GM23338 (cell line): ENCODE measurements around the gene CNDP1. TPM values are rescaled to one million over a fixed set of nuclear protein-coding genes. Genes with fewer than 3 reads are reported as not detected.
A peak's percentile ranks its signal among the peaks of the same experiment; 100 is the strongest.

ENCODE experiments used
- ATAC-seq: fragments of 200-7000 bp; cut with Tn5 transposase; 3 replicates; pipeline ENCODE4 v1.9.1; 2020
- DNase-seq: peaks from one replicate; pipeline ENCODE4 v3.0.0-alpha.2; 2015; ENCODE audit warnings: low spot score
- H2AFZ ChIP-seq: fragments of 200-600 bp; sonication (generic); 2 replicates; pipeline ENCODE4 v1.8.0; 2016; ENCODE audit warnings: antibody characterized with exemption, mild to moderate bottlenecking, moderate library complexity
- H3F3A ChIP-seq: fragments of 200-600 bp; sonication (generic); replicated peaks from 2 replicates; pipeline ENCODE4 v1.8.0; 2017; ENCODE audit warnings: antibody characterized with exemption, mixed run types, low read depth
- H3K27ac ChIP-seq: fragments of 200-600 bp; sonication (generic); 2 replicates; pipeline ENCODE4 v1.6.1; 2016; ENCODE audit warnings: low read depth
- H3K27me3 ChIP-seq: fragments of 200-600 bp; sonication (generic); 2 replicates; pipeline ENCODE4 v1.8.0; 2016; ENCODE audit warnings: mild to moderate bottlenecking, mixed run types, moderate library complexity; ENCODE audit not compliant: insufficient read depth
- H3K36me3 ChIP-seq: fragments of 200-600 bp; sonication (generic); 2 replicates; pipeline ENCODE4 v1.8.0; 2016; ENCODE audit warnings: mild to moderate bottlenecking; ENCODE audit not compliant: insufficient read depth
- H3K4me1 ChIP-seq: fragments of 200-600 bp; sonication (generic); 2 replicates; pipeline ENCODE4 v1.8.0; 2016; ENCODE audit warnings: mild to moderate bottlenecking, moderate library complexity; ENCODE audit not compliant: insufficient read depth
- H3K4me2 ChIP-seq: fragments of 200-600 bp; sonication (generic); 2 replicates; pipeline ENCODE4 v1.7.1; 2017; ENCODE audit warnings: mixed run types
- H3K4me3 ChIP-seq: fragments of 200-600 bp; sonication (generic); 2 replicates; pipeline ENCODE4 v1.6.1; 2016; ENCODE audit warnings: mixed run types
- H3K79me2 ChIP-seq: fragments of 200-600 bp; sonication (generic); replicated peaks from 2 replicates; pipeline ENCODE4 v1.8.0; 2017; ENCODE audit warnings: mild to moderate bottlenecking; ENCODE audit not compliant: insufficient read depth
- H3K9me2 ChIP-seq: fragments of 200-600 bp; sonication (generic); 2 replicates; pipeline ENCODE4 v1.8.0; 2017; ENCODE audit not compliant: insufficient read depth
- H4K20me1 ChIP-seq: fragments of 200-600 bp; sonication (generic); replicated peaks from 2 replicates; pipeline ENCODE4 v1.8.0; 2017; ENCODE audit warnings: mild to moderate bottlenecking; ENCODE audit not compliant: insufficient read depth
- H3K27ac Mint-ChIP-seq: 2 replicates; pipeline ENCODE4 v1.8.0; 2020; ENCODE audit warnings: inconsistent platforms, mild to moderate bottlenecking, moderate library complexity, mixed read lengths
- H3K27me3 Mint-ChIP-seq: 3 replicates; pipeline ENCODE4 v1.8.0; 2022; ENCODE audit warnings: low read depth, mild to moderate bottlenecking, moderate library complexity, mixed read lengths, inconsistent platforms; ENCODE audit not compliant: insufficient read depth, poor library complexity
- H3K36me3 Mint-ChIP-seq: 3 replicates; pipeline ENCODE4 v1.8.0; 2021; ENCODE audit warnings: low read depth, mild to moderate bottlenecking, inconsistent platforms, moderate library complexity, mixed read lengths
- H3K4me1 Mint-ChIP-seq: 3 replicates; pipeline ENCODE4 v1.8.0; 2020; ENCODE audit warnings: mild to moderate bottlenecking, inconsistent platforms, mixed read lengths
- H3K4me3 Mint-ChIP-seq: 3 replicates; pipeline ENCODE4 v1.8.0; 2021; ENCODE audit warnings: moderate library complexity, mild to moderate bottlenecking, inconsistent platforms, mixed read lengths
- H3K9me3 Mint-ChIP-seq: 3 replicates; pipeline ENCODE4 v1.8.0; 2020; ENCODE audit warnings: moderate library complexity, mild to moderate bottlenecking, inconsistent platforms, mixed read lengths
- CREB1 ChIP-seq: fragments of 250-450 bp; sonication (Bioruptor Pico); IDR thresholded peaks from 2 replicates; pipeline ENCODE4 v1.5.0; 2020; ENCODE audit warnings: low read depth, mild to moderate bottlenecking, moderate library complexity
- CTCF ChIP-seq, 2 experiments: fragments of 200-600 bp in 1 of 2; sonication (generic) in 1 of 2; conservative IDR thresholded peaks; 2 replicates each; pipeline versions ENCODE4 v1.5.1 to v1.6.1; 2016 to 2017; ENCODE audit warnings: antibody characterized with exemption in 2 of 2, low read depth in 2 of 2, mild to moderate bottlenecking in 2 of 2, moderate library complexity in 1 of 2
- EZH2phosphoT487 ChIP-seq: fragments of 200-600 bp; sonication (generic); IDR thresholded peaks from one replicate; pipeline ENCODE4 v1.8.1; 2018; ENCODE audit warnings: antibody characterized with exemption; ENCODE audit not compliant: unreplicated experiment
- NANOG ChIP-seq: IDR thresholded peaks from 2 replicates; pipeline ENCODE4 v1.6.1; 2016; ENCODE audit warnings: antibody characterized with exemption, borderline replicate concordance
- ZNF114 ChIP-seq: fragments of 250-450 bp; sonication (Bioruptor Pico); IDR thresholded peaks from 2 replicates; pipeline ENCODE4 v1.5.0; 2020; ENCODE audit warnings: mild to moderate bottlenecking, moderate library complexity
- ZNF331 ChIP-seq: fragments of 250-450 bp; sonication (Bioruptor Pico); IDR thresholded peaks from 2 replicates; pipeline ENCODE4 v1.5.0; 2020; ENCODE audit warnings: low read depth, mild to moderate bottlenecking, moderate library complexity
- polyA plus RNA-seq: library from polyadenylated mRNA; unstranded; fragments of >200 nt; fragmentation: Nextera tagmentation; extraction: Ambion mirVana; gene quantifications from 2 replicates; pipeline ENCODE4 v1.2.1, GENCODE V29; 2016
- total RNA-seq: library from RNA; depleted of rRNA; stranded (reverse); fragments of >200 nt; shearing (Covaris generic); gene quantifications from 2 replicates; pipeline ENCODE4 v1.2.3, GENCODE V29; 2014

Gene CNDP1
- total and polyA plus RNA-seq, 2 experiments from 2014 or later = 0.03 to 0.11 TPM

DNA sequence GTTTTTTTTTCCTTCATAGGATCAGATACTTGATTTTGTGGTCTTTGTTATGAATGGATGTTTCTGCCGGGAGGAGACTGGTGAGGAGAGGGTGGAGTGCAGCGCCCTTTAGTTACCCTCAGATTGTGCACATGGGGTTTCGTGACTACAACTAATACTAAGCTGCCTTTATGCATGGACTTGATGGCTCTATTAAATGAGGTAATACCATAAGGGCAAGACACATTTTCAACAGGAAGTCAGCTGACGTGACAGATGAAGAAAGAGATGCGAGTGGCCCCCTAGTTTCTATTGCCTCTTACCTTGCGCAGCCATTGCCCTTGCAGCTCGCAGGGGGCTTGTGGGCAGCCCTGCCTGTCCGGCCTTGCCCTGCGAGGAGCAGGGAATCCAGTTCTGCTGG lies 87.8 kb downstream of the CNDP1 start:
- Histone ChIP-seq H3K9me2 (no peaks in the 10 kb centered on the region), H3K79me2 (peaks cover 11% of the 10 kb centered on the region; the same call in 1 of the 2 replicates), H3K27me3 (no peaks in the 10 kb centered on the region), H4K20me1 (no peaks in the 10 kb centered on the region), H3K4me2 (no peak overlapping the region), H3K4me1 (peaks cover 12% of the 10 kb centered on the region), H3K4me3 (no peak overlapping the region), H3K36me3 (no peaks in the 10 kb centered on the region), H3F3A (no peaks in the 10 kb centered on the region), H2AFZ (no peak overlapping the region), H3K27ac (no peak overlapping the region)
- ATAC-seq (no peak), DNase-seq (no peak)
- H3K27ac Mint-ChIP-seq = no peak overlapping the region
- no peaks in the 10 kb centered on the region for H3K27me3 Mint-ChIP-seq
- no peak overlapping the region for H3K4me3 Mint-ChIP-seq
- TF ChIP-seq ZNF331 (CRISPR knock-in tag) (no peak), CREB1 (CRISPR knock-in tag) (no peak), NANOG (no peak), ZNF114 (CRISPR knock-in tag) (no peak), EZH2phosphoT487 (no peak), CTCF (conservative IDR thresholded peaks at IDR 0.05; ENCODE audit: low read depth in 2 of 2) (no peak)
- peaks cover 6% of the 10 kb centered on the region; the same call in 2 of the 3 replicates for H3K4me1 Mint-ChIP-seq
- H3K9me3 Mint-ChIP-seq = no peaks in the 10 kb centered on the region
- no peaks in the 10 kb centered on the region for H3K36me3 Mint-ChIP-seq

- H3K36me3 Mint-ChIP-seq = no peaks in the 10 kb centered on the region
- no peaks in the 10 kb centered on the region for H3K27me3 Mint-ChIP-seq
- no peak overlapping the region for H3K27ac Mint-ChIP-seq
- Histone ChIP-seq H3K36me3 (no peaks in the 10 kb centered on the region), H3K4me2 (peak overlapping the region; percentile 29; the same call in 1 of the 2 replicates), H3K27ac (peak overlapping the region; percentile 67; the same call in 1 of the 2 replicates), H3F3A (no peaks in the 10 kb centered on the region), H3K27me3 (no peaks in the 10 kb centered on the region), H2AFZ (no peak overlapping the region), H3K4me3 (no peak overlapping the region), H4K20me1 (no peaks in the 10 kb centered on the region), H3K9me2 (no peaks in the 10 kb centered on the region), H3K4me1 (peaks cover 16% of the 10 kb centered on the region), H3K79me2 (peaks cover 2% of the 10 kb centered on the region; the same call in 1 of the 2 replicates)
- peak; percentile 79 for DNase-seq
- no peak overlapping the region for H3K4me3 Mint-ChIP-seq
- H3K9me3 Mint-ChIP-seq = no peaks in the 10 kb centered on the region
- ATAC-seq = peak; percentile 33; the same call in 1 of the 3 replicates
- no peak for TF ChIP-seq CREB1 (CRISPR knock-in tag)
- peak; percentile 58 to 61 for TF ChIP-seq CTCF (conservative IDR thresholded peaks at IDR 0.05; ENCODE audit: low read depth in 2 of 2)
- peaks cover 7% of the 10 kb centered on the region; the same call in 2 of the 3 replicates for H3K4me1 Mint-ChIP-seq
Measured at GRCh38 chr18:74623047-74623816, 88.9 kb downstream of the CNDP1 start.
